IPS-NIHi7 (cell line): ENCODE results near the gene SNCB.

Experiments
- DNase-seq: peaks from one replicate; pipeline ENCODE4 v3.0.0; 2012; ENCODE audit warnings: mixed read lengths; ENCODE audit errors: extremely low spot score

SNCB gene

GRCh38 chr5:176625512-176625911, 4.8 kb downstream of the SNCB start:
- no peak for DNase-seq

DNA sequence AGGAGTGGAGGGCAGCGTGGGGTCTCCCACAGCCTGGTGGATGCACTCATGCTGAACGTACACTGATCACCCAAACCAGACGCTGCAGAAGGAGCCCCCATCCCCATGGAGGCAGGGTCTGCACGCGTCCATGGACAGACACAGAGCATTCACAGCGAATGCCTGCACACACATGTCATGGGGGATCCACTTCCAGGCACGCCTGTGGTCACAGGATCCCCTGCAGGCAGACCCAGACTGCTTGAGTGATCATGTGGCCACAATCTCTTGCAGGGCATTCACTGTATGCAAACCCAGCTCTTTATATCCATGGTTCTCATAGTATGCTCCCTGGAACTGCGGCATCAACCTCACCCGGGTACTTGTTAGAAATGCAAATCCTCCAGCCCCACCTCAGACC, 5.4 kb downstream of the SNCB start:
- DNase-seq, result no peak

DNA sequence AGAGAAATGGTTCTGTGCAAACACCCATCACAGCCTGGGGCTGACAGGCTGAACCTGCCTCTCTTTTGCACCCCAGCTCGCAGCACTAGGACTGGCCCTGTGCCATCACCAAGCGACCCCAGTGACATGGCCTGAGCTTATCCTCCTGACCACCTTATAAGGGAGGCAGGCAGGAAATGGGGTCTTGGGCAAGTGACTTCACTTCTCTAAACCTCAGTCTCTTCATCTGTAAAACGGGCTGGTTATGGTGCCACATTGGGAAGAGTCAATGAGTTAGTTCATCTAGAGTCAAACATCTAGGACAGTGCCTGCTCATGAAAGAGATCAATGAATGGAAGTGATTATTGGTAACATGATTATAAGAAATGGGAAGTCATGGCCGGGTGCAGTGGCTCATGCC, 6.2 kb downstream of the SNCB start:
- no peak for DNase-seq

GRCh38 chr5:176621661-176622079, 8.7 kb downstream of the SNCB start:
- DNase-seq, result no peak

GRCh38 chr5:176620333-176620981, 9.9 kb downstream of the SNCB start:
- DNase-seq, result no peak

- DNase-seq, result no peak
These were observed 10.6 kb downstream of the SNCB start for GRCh38 chr5:176619569-176620332.

- peak; percentile 99 for DNase-seq
These were observed 11.1 kb downstream of the SNCB start for GRCh38 chr5:176619203-176619568.

DNA sequence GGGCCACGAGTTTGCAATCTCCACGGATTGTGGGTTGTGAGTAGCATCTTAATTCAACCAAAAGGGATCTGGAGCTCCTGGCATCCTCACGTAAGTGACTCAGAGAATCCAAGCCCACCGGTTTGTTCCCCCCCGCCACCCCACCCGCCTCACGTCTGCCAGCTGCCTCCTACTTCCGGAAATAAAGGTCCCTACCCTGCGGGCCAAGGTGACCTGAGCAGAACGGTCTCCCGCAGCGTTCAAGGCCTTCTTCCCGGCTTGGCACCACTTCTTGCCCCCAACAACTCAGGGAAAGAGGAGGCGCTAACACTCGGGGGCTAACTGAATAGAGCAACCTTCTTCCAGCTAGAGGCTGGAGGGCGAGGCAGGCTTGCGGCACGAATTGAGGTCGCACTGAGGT, 11.6 kb downstream of the SNCB start:
- no peak for DNase-seq

DNA sequence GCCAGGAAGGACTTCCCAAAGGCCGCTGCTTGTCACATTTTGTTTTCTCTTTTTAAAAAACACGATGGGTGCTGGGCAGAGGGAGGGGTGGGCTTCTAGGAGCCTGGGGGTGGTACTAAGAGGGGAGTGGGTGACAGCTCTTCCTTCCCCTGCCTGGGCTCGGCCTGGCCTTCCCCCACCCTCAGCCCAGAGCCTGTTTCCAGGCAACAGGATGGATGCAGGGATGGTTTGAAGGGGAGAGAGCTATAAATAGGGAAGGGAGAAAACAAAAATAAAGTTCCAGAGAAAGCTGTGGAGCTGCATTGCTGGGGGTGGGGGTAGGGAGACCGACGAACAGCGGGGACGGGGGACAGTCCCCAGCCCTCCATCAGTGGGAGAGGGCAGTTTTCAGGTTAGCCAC, 13.8 kb downstream of the SNCB start:
- no peak for DNase-seq

DNA sequence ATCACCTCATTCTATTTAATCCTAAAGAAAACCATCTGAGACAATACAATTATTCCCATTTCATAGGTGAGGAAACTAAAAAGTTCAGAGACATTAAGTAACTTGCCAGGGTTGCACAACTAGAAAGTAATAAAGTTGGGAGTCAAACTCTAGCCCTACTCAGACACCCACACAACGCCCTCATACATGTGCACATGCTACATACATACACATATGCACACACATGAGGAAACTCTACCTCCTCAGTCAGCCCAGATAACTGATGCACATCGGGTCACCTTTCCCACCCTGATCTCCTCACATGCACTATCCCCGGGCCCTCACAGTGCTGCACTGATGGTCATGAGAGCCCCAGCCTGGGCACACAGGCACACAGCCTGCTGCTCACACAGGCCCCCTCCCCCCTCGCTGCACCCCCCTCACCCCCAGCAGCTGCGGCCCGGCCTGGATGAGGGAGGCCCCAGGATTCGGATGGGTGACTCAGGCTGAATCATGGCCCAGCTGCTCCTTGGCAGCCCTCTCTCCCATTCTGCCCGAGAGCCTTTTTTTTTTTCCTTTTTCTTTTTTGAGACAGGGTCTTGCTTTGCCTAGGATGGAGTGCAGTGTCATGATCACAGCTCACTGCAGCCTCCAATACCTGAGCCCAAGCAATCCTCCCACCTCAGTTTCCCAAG, 15.4 kb downstream of the SNCB start:
- DNase-seq, result no peak

GRCh38 chr5:176612855-176613254, 17.5 kb downstream of the SNCB start:
- DNase-seq, result no peak

- DNase-seq, result no peak
These were observed 18.3 kb downstream of the SNCB start for GRCh38 chr5:176612008-176612407.

- DNase-seq, result peak; percentile 67
These were observed 18.9 kb downstream of the SNCB start for GRCh38 chr5:176611435-176611834.

- DNase-seq, result no peak
These were observed 19.9 kb downstream of the SNCB start for GRCh38 chr5:176610435-176610773.

- peak; percentile 89 for DNase-seq
These were observed 20.5 kb downstream of the SNCB start, which contains the start of gene GPRIN1 for GRCh38 chr5:176609724-176610434. Gene GPRIN1 (minus strand): TSS chr5:176610156. CDS start chr5:176599834, 10,322 bp downstream.

GRCh38 chr5:176608937-176609723, 21.2 kb downstream of the SNCB start:
- DNase-seq, result no peak

DNA sequence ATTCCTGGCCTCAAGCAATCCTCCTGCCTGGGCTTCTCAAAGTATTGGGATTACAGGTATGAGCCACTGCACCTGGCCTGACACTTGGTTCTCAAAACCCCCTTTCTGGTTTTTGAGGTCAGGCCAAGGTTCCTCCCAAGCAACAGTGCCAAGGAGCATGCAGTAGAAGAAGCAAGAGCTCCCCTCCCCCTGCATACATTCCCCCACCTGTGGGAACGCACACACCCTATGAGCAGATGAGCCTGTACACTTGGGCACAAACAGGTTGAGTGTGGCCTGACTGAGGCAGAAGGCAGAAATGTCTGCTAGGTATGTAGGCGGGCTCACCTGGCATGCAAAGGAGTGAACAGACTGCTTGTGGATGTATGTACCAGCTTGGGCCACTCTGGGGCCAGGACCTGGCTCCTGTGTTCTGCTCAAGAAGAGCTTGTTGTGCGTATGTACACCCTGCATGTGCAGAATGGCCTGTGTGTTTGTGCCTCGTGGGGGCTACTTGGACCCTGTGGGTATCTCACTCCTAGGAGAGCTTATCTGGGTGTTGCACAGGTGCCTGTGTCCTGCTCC, 22.1 kb downstream of the SNCB start:
- DNase-seq, result no peak

DNA sequence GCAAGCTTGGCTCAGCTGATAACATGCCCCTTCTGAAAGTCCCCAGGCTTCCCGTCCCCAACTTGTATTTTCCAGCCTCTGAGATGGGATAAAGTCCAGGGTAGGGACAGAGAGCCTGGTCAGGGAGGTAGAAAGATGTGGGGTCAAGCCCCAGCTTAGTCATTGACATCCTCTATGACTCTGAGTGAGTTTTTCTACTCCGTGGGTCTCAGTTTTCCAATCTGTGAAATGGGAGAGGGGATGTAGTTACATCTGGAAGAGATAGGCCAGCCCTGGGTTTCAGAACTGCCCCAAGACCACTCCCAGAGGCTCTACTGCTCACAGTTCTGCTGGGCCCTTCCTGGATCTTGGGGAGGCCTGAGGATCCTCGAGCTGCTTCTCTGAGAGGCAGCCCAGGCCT, 23.5 kb downstream of the SNCB start:
- no peak for DNase-seq

- DNase-seq, result no peak
These were observed 24.3 kb downstream of the SNCB start for GRCh38 chr5:176606032-176606431.

GRCh38 chr5:176603091-176603490, 27.2 kb downstream of the SNCB start:
- no peak for DNase-seq

- DNase-seq, result no peak
These were observed 28.3 kb downstream of the SNCB start for GRCh38 chr5:176601901-176602482.
